GM12878 (cell line): ENCODE measurements around the gene RASGRF2.
A peak's percentile ranks its signal among the peaks of the same experiment; 100 is the strongest.

Source experiments
- CTCF ChIP-seq, 3 experiments: IDR thresholded peaks in 2 of 3; conservative IDR thresholded peaks in 1 of 3; 2 replicates each; pipeline ENCODE4 v1.5.1; 2011; ENCODE audit warnings: low read depth in 3 of 3, low read length in 3 of 3, mild to moderate bottlenecking in 3 of 3, control low read depth in 2 of 3, moderate library complexity in 2 of 3, inconsistent platforms in 1 of 3, mixed read lengths in 1 of 3; ENCODE audit not compliant: control insufficient read depth in 2 of 3, insufficient read depth in 1 of 3; ENCODE audit errors: extremely low read depth in 1 of 3
- POLR2A ChIP-seq: IDR thresholded peaks from 2 replicates; pipeline ENCODE4 v1.6.1; 2011; ENCODE audit warnings: low read depth, mild to moderate bottlenecking, low read length
- TAF1 ChIP-seq: IDR thresholded peaks from 2 replicates; pipeline ENCODE4 v1.6.1; 2011; ENCODE audit warnings: mild to moderate bottlenecking, low read depth, low read length, borderline replicate concordance

GRCh38 chr5:81207009-81207408, 246.8 kb downstream of the RASGRF2 start:
- TF ChIP-seq POLR2A, result no peak
- peak; percentile 31 to 44 (median 38) for TF ChIP-seq CTCF (IDR thresholded peaks at IDR 0.05 in 2 of 3, conservative IDR thresholded peaks at IDR 0.05 in 1 of 3; ENCODE audit: control insufficient read depth in 2 of 3, extremely low read depth in 1 of 3, insufficient read depth in 1 of 3, low read depth in 3 of 3, low read length in 3 of 3)
- no peak for TF ChIP-seq TAF1
